Smooth muscle cell (in vitro differentiated cells): Measurements from ENCODE around the gene PTK6. TPM values are rescaled to one million over a fixed set of nuclear protein-coding genes. Genes with fewer than 3 reads are reported as not detected.

Experiments used
- DNase-seq: peaks from one replicate; lab custom pipeline; 2025; ENCODE audit not compliant: unreplicated experiment; lab: John Stamatoyannopoulos, UW
- H2AFZ ChIP-seq: fragments of 200-600 bp; sonication (generic); 2 replicates; pipeline ENCODE4 v1.6.0; 2016; ENCODE audit warnings: antibody characterized with exemption, low read depth, mild to moderate bottlenecking
- H3F3A ChIP-seq: fragments of 200-600 bp; sonication (generic); 2 replicates; pipeline ENCODE4 v1.6.0; 2017; ENCODE audit warnings: antibody characterized with exemption, low read depth
- H3K27ac ChIP-seq: fragments of 200-600 bp; sonication (generic); 2 replicates; pipeline ENCODE4 v1.5.1; 2016; ENCODE audit warnings: low read depth, mild to moderate bottlenecking
- H3K27me3 ChIP-seq: fragments of 200-600 bp; sonication (generic); 2 replicates; pipeline ENCODE4 v1.6.1; 2016; ENCODE audit warnings: low read depth, mild to moderate bottlenecking
- H3K36me3 ChIP-seq: fragments of 200-600 bp; sonication (generic); 2 replicates; pipeline ENCODE4 v1.5.1; 2016; ENCODE audit warnings: low read depth
- H3K4me1 ChIP-seq: fragments of 200-600 bp; sonication (generic); 2 replicates; pipeline ENCODE4 v1.5.1; 2016; ENCODE audit warnings: low read depth
- H3K4me2 ChIP-seq: fragments of 200-600 bp; sonication (generic); 2 replicates; pipeline ENCODE4 v1.6.0; 2016; ENCODE audit warnings: mild to moderate bottlenecking
- H3K4me3 ChIP-seq: fragments of 200-600 bp; sonication (generic); 2 replicates; pipeline ENCODE4 v1.5.1; 2016; ENCODE audit warnings: mild to moderate bottlenecking
- H3K79me2 ChIP-seq: fragments of 200-600 bp; sonication (generic); 2 replicates; pipeline ENCODE4 v1.6.0; 2016; ENCODE audit warnings: low read depth, mild to moderate bottlenecking
- H3K9ac ChIP-seq: fragments of 200-600 bp; sonication (generic); 2 replicates; pipeline ENCODE4 v1.6.0; 2016; ENCODE audit warnings: low read depth
- H3K9me3 ChIP-seq: fragments of 200-600 bp; sonication (generic); replicated peaks from 2 replicates; pipeline ENCODE4 v1.5.1; 2016; ENCODE audit warnings: low read depth
- H4K20me1 ChIP-seq: fragments of 200-600 bp; sonication (generic); 2 replicates; pipeline ENCODE4 v1.6.0; 2016; ENCODE audit warnings: low read depth
- WGBS: methylation state at CpG from one replicate; pipeline ENCODE4 v1.1.7; 2016; ENCODE audit warnings: low lambda C conversion rate; 5-methylcytosine and 5-hydroxymethylcytosine counted together
- polyA plus RNA-seq: library from polyadenylated mRNA; unstranded; fragments of >200 nt; fragmentation: Nextera tagmentation; extraction: Ambion mirVana; gene quantifications from 2 replicates; pipeline ENCODE4 v1.2.1, GENCODE V29; 2016
- total RNA-seq: library from RNA; depleted of rRNA; stranded (reverse); fragments of >200 nt; gene quantifications from 2 replicates; pipeline ENCODE4 v1.2.3, GENCODE V29; 2014
- TF ChIP-seq, protein P1 (sequence below): fragments of 200-600 bp; sonication (generic); IDR thresholded peaks from 2 replicates; pipeline ENCODE4 v1.5.1; 2017; ENCODE audit warnings: borderline replicate concordance, mild to moderate bottlenecking, antibody characterized with exemption; ENCODE audit not compliant: insufficient read depth, poor library complexity, severe bottlenecking

PTK6 gene
- total and polyA plus RNA-seq, 2 experiments from 2014 or later: 0.05 TPM; not detected in 1

DNA sequence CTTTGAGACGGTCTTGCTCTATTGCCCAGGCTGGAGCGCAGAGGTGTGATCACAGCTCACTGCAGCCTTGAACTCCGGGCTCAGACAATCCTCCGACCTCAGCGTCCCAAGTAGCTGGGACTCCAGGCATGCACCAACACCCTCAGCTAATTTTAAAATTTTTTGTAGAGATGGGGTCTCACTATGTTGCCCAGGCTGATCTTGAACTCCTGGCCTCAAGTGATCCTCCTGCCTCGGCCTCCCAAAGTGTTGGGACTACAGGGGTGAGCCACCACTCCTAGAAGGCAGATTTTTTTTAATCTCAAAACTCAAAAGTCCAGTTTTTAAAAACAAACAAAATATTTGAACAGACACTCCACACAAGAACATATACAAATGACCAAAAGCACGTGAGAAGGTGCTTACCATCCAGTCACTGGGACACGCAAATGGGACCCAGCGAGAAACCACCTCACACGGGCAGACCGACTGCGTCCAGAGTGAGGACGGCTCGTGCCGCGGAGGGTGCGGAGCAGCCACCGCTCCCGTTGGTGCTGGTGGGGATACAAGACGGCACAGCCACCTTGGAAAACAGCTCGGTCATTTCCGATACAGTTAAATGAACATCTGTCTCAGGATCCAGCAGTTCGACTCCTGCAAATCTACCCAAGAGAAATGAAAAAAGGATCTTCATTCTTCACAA lies 45.3 kb upstream of the PTK6 start:
- Histone ChIP-seq H4K20me1 (no peaks in the 10 kb centered on the region), H3K4me1 (no peaks in the 10 kb centered on the region), H3F3A (no peaks in the 10 kb centered on the region), H3K9ac (no peak overlapping the region), H3K4me3 (no peak overlapping the region), H3K36me3 (no peaks in the 10 kb centered on the region), H3K4me2 (peak overlapping the region; percentile 47), H3K27ac (no peak overlapping the region), H3K79me2 (no peaks in the 10 kb centered on the region), H3K27me3 (no peaks in the 10 kb centered on the region), H3K9me3 (no peaks in the 10 kb centered on the region), H2AFZ (peak overlapping the region; percentile 61)
- WGBS: 90% methylated on average over 22 of the region's 23 CpGs
- TF ChIP-seq, protein P1, sequence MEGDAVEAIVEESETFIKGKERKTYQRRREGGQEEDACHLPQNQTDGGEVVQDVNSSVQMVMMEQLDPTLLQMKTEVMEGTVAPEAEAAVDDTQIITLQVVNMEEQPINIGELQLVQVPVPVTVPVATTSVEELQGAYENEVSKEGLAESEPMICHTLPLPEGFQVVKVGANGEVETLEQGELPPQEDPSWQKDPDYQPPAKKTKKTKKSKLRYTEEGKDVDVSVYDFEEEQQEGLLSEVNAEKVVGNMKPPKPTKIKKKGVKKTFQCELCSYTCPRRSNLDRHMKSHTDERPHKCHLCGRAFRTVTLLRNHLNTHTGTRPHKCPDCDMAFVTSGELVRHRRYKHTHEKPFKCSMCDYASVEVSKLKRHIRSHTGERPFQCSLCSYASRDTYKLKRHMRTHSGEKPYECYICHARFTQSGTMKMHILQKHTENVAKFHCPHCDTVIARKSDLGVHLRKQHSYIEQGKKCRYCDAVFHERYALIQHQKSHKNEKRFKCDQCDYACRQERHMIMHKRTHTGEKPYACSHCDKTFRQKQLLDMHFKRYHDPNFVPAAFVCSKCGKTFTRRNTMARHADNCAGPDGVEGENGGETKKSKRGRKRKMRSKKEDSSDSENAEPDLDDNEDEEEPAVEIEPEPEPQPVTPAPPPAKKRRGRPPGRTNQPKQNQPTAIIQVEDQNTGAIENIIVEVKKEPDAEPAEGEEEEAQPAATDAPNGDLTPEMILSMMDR: no peak
- no peak for DNase-seq

DNA sequence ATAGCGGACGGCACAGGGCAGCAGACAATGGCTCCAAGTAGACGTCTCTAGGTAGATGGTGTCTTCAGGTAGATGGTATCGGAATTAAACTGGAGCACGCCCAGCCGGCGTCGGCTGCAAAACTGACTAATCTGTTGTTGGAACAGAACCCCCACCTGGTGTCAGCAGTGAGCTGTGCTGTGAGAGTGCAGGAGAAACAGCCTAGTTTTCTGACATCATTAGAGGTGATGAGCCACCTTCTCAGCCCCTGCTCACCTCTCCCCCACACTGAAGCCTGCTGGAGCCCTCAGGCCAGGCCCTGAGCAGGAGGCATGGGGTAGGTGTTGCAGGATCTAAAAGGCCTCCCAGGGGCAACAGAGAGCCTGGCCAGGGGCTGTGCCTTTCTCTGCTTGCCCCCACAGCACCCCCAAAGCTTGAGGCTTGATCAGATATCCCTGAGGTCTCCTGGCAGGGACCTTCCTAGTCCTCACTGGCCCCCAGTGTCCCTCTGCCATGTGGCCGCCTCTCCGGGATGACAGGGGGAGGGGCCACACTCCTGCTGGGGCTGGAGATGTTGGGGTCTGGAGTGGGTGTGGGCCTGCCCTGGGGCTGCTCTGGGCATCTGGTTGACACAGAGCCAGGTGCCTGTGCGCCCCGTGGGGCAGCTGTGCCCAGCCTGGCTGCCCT lies 43.8 kb upstream of the PTK6 start:
- Histone ChIP-seq H3K4me2 (no peak overlapping the region), H3K4me3 (no peak overlapping the region), H3K79me2 (no peaks in the 10 kb centered on the region), H3K9me3 (no peaks in the 10 kb centered on the region), H3K36me3 (no peaks in the 10 kb centered on the region), H4K20me1 (no peaks in the 10 kb centered on the region), H3K27me3 (no peaks in the 10 kb centered on the region), H3K9ac (no peak overlapping the region), H2AFZ (no peak overlapping the region), H3K4me1 (no peaks in the 10 kb centered on the region), H3K27ac (no peak overlapping the region), H3F3A (no peaks in the 10 kb centered on the region)
- TF ChIP-seq, protein P1: peak; percentile 29
- DNase-seq: no peak
- 76% methylated on average over 12 of the region's 12 CpGs for WGBS

DNA sequence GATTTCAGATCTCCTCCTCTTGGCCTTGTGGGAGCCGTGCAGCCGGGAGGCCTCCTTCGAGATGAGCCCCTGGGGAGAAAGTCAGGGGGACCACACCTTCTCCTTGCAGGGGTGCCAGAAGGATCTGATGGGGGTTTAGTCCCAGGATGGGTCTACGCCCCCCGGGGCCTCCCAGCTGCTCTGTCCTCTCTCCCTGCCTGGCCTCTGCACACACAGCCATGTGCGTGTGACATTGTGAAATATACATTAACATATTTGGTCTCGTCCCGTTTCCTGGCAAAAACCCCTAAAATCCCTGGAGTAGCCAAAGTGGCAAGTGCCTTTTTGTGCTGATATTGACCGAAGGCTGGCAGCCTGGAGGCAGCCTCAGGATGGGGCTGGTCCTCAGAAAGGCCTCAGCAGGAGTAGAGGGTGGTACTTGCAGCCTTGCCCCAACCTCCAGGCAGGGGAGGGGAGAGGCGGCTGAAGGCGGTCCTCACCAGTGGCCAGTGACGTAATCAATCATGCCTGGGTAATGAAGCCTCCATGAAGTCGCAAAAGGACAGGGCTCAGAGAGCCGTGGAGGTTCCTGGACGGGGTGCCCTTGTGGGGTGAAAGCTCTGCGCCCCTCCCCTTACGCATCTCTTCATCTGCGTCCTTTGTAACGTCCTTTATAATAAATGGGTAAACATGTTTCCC lies 42.0 kb upstream of the PTK6 start:
- Histone ChIP-seq H2AFZ (no peak overlapping the region), H3K4me1 (no peaks in the 10 kb centered on the region), H3K36me3 (no peaks in the 10 kb centered on the region), H3K4me2 (no peak overlapping the region), H4K20me1 (no peaks in the 10 kb centered on the region), H3F3A (no peaks in the 10 kb centered on the region), H3K27ac (no peak overlapping the region), H3K4me3 (no peak overlapping the region), H3K27me3 (no peaks in the 10 kb centered on the region), H3K9ac (no peak overlapping the region), H3K9me3 (no peaks in the 10 kb centered on the region), H3K79me2 (no peaks in the 10 kb centered on the region)
- TF ChIP-seq, protein P1: no peak
- 89% methylated on average over 19 of the region's 19 CpGs for WGBS
- DNase-seq: no peak
